ENCODE data around the gene IRF9.

DNA sequence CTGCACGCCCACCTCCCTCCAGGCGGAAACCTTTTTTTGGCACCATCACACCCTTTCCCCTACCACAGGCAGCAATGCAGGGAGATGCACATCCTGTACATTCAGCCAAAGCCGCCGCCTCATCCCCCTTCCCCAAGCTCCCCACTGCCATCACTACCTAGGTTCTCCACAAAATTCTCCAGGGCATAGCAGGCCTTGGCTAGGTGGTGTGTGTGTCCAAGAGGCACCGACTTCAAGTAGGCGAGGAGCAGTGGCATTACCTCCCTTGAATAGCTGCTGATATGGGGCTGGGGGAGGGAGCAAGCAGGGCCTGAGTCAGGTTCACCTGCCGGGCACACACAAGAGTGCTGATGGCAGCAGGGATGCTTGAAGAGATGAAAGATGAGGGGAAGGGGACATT is 24.0 kb downstream of the IRF9 start:
- TF ChIP-seq EZH2phosphoT487 (IDR thresholded peaks at IDR 0.05; ENCODE audit: low read depth, severe bottlenecking, unreplicated experiment) (no peak), EZH2 (IDR thresholded peaks at IDR 0.05; ENCODE audit: borderline replicate concordance) (no peak)
- TF ChIP-seq, protein P1, sequence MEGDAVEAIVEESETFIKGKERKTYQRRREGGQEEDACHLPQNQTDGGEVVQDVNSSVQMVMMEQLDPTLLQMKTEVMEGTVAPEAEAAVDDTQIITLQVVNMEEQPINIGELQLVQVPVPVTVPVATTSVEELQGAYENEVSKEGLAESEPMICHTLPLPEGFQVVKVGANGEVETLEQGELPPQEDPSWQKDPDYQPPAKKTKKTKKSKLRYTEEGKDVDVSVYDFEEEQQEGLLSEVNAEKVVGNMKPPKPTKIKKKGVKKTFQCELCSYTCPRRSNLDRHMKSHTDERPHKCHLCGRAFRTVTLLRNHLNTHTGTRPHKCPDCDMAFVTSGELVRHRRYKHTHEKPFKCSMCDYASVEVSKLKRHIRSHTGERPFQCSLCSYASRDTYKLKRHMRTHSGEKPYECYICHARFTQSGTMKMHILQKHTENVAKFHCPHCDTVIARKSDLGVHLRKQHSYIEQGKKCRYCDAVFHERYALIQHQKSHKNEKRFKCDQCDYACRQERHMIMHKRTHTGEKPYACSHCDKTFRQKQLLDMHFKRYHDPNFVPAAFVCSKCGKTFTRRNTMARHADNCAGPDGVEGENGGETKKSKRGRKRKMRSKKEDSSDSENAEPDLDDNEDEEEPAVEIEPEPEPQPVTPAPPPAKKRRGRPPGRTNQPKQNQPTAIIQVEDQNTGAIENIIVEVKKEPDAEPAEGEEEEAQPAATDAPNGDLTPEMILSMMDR (IDR thresholded peaks at IDR 0.05; ENCODE audit: poor library complexity): no peak

Data from hepatocyte (in vitro differentiated cells).